Natural killer cell (primary cell): Measurements from ENCODE around the gene CNOT10. TPM values are rescaled to one million over a fixed set of nuclear protein-coding genes. Genes with fewer than 3 reads are reported as not detected.
"Not testable (repeated sequence)": the region's sequence is repeated elsewhere in the genome, so short reads cannot be mapped to it uniquely, and the experiment has no call there.

Source experiments
- ATAC-seq, 3 donors: fragments of 150-1000 bp in 2 of 3; fragments of 200-7000 bp in 1 of 3; cut with Tn5 transposase; 1 replicate in 1 of 3; 2 replicates in 2 of 3; pipeline ENCODE4 v1.10.0; 2021; ENCODE audit warnings: mild to moderate bottlenecking in 2 of 3, moderate library complexity in 2 of 3
- DNase-seq, 2 donors: peaks; one replicate each; pipeline versions ENCODE4 v3.0.0 to v3.0.0-alpha.2; 2013 to 2021; ENCODE audit warnings: mixed read lengths in 1 of 2
- H3K27ac ChIP-seq: one replicate; pipeline ENCODE4 v1.5.1; 2013; ENCODE audit warnings: mild to moderate bottlenecking, low read length
- H3K27me3 ChIP-seq: one replicate; pipeline ENCODE4 v1.6.1; 2013; ENCODE audit warnings: low read length; ENCODE audit not compliant: control insufficient read depth, insufficient read depth
- H3K36me3 ChIP-seq: one replicate; pipeline ENCODE4 v1.6.1; 2013; ENCODE audit warnings: low read length; ENCODE audit not compliant: control insufficient read depth, insufficient read depth
- H3K4me1 ChIP-seq: one replicate; pipeline ENCODE4 v1.6.1; 2013; ENCODE audit warnings: low read length; ENCODE audit not compliant: control insufficient read depth, insufficient read depth
- H3K4me3 ChIP-seq: one replicate; pipeline ENCODE4 v1.5.1; 2013; ENCODE audit warnings: low read length
- H3K9me3 ChIP-seq: one replicate; pipeline ENCODE4 v1.6.1; 2013; ENCODE audit warnings: low read length; ENCODE audit not compliant: control insufficient read depth, insufficient read depth
- H3K27ac Mint-ChIP-seq, 2 donors: one replicate each; pipeline ENCODE4 v1.8.0; 2022; ENCODE audit warnings: mild to moderate bottlenecking in 2 of 2, mixed read lengths in 2 of 2, moderate library complexity in 1 of 2
- H3K27me3 Mint-ChIP-seq, 2 donors: one replicate each; pipeline ENCODE4 v1.8.0; 2022; ENCODE audit warnings: low read depth in 2 of 2, mixed read lengths in 2 of 2
- H3K36me3 Mint-ChIP-seq: one replicate; pipeline ENCODE4 v1.8.0; 2022; ENCODE audit warnings: mixed read lengths
- H3K4me1 Mint-ChIP-seq, 2 donors: one replicate each; pipeline ENCODE4 v1.8.0; 2022; ENCODE audit warnings: mixed read lengths in 2 of 2
- H3K4me3 Mint-ChIP-seq: one replicate; pipeline ENCODE4 v1.8.0; 2022; ENCODE audit warnings: mild to moderate bottlenecking, moderate library complexity, mixed read lengths
- H3K9me3 Mint-ChIP-seq, 2 donors: one replicate each; pipeline ENCODE4 v1.8.0; 2022; ENCODE audit warnings: mixed read lengths in 2 of 2
- WGBS: methylation state at CpG from one replicate; pipeline ENCODE4 v1.1.7; 2013; ENCODE audit warnings: missing lambda C conversion rate; ENCODE audit not compliant: insufficient coverage; 5-methylcytosine and 5-hydroxymethylcytosine counted together
- intact Hi-C: fragments of 100-400 bp; cut with micrococcal nuclease; formaldehyde crosslinking; loops from one replicate; pipeline ENCODE4 v1.14.2; 2022
- total RNA-seq, 4 donors: library from RNA; stranded (reverse); fragments of 120-200 nt in 1 of 4; gene quantifications; one replicate each; pipeline versions ENCODE4 v1.2.3 to v1.2.4, GENCODE V29; 2013 to 2022
- TF ChIP-seq, protein P1 (sequence below): fragments of 200-600 bp; IDR thresholded peaks from one replicate; pipeline ENCODE4 v1.8.0; 2022; ENCODE audit warnings: antibody characterized with exemption

CNOT10 gene
- total RNA-seq, 3 donors from 2014 or later (not counting 1 experiment from before 2014, with no cell fraction given): 47.1 to 54.3 (median 53.8) TPM

DNA sequence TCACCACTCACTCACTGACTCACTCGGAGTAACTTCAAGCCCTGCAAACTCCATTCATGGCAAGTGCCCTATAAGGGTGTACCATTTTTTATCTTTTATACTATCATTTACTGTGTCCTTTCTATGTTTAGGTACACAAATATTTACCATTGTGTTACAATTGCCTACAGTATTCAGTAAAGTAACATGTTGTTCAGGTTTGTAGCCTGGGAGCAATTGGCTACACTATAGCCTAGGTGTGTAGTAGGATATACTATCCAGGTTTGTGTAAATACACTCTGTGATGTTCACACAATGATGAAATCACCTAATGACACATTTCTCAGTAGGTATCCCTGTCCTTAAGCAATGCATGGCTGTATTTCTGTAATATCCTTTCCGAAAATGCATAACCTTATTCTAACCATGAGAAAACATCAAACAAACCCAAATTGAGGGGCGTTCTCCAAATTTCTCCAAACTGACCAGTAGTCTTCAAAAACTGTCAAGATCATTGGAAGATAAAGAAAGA lies 17.9 kb upstream of the CNOT10 start:
- DNase-seq: no peak
- H3K4me1 ChIP-seq: no peaks in the 10 kb centered on the region
- H3K36me3 ChIP-seq: no peaks in the 10 kb centered on the region
- H3K4me1 Mint-ChIP-seq: no peaks in the 10 kb centered on the region
- no peaks in the 10 kb centered on the region for H3K9me3 Mint-ChIP-seq
- no peak overlapping the region for H3K27ac Mint-ChIP-seq
- peaks cover 7% of the 10 kb centered on the region in 2 donors for H3K27me3 Mint-ChIP-seq
- no peaks in the 10 kb centered on the region for H3K27me3 ChIP-seq
- no peak overlapping the region for H3K27ac ChIP-seq
- intact Hi-C loops: loop anchor here (10.0 kb wide), 2 partner anchors 372 to 492 kb away; no protein-coding TSS in a partner anchor
- no peaks in the 10 kb centered on the region for H3K36me3 Mint-ChIP-seq
- no peak overlapping the region for H3K4me3 ChIP-seq
- WGBS: 100% methylated on average over 2 of the region's 3 CpGs
- TF ChIP-seq, protein P1, sequence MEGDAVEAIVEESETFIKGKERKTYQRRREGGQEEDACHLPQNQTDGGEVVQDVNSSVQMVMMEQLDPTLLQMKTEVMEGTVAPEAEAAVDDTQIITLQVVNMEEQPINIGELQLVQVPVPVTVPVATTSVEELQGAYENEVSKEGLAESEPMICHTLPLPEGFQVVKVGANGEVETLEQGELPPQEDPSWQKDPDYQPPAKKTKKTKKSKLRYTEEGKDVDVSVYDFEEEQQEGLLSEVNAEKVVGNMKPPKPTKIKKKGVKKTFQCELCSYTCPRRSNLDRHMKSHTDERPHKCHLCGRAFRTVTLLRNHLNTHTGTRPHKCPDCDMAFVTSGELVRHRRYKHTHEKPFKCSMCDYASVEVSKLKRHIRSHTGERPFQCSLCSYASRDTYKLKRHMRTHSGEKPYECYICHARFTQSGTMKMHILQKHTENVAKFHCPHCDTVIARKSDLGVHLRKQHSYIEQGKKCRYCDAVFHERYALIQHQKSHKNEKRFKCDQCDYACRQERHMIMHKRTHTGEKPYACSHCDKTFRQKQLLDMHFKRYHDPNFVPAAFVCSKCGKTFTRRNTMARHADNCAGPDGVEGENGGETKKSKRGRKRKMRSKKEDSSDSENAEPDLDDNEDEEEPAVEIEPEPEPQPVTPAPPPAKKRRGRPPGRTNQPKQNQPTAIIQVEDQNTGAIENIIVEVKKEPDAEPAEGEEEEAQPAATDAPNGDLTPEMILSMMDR: no peak
- no peak for ATAC-seq
- H3K4me3 Mint-ChIP-seq: no peak overlapping the region
- no peaks in the 10 kb centered on the region for H3K9me3 ChIP-seq

DNA sequence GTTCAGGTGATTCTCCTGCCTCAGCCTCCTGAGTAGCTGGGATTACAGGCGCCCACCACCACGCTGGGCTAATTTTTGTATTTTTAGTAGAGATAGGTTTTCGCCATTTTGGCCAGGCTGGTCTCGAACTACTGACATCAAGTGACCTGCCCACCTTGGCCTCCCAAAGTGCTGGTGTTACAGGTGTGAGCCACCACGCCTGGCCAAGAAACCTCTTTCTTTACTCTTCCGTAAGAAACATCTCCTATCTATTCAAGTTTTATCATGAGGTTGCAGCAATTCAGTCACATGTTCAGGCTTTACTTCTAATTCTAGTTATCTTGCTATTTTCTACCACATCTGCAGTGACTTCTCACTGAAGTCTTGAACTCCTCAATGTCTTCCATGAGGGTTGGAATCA lies 15.8 kb upstream of the CNOT10 start:
- H3K4me1 Mint-ChIP-seq, ATAC-seq, H3K9me3 ChIP-seq, H3K4me3 Mint-ChIP-seq, H3K27ac Mint-ChIP-seq, DNase-seq, H3K4me1 ChIP-seq, H3K36me3 Mint-ChIP-seq, H3K9me3 Mint-ChIP-seq, H3K27me3 ChIP-seq, H3K4me3 ChIP-seq, H3K27ac ChIP-seq, H3K36me3 ChIP-seq: not testable (repeated sequence)
- intact Hi-C loops: loop anchor here (10.0 kb wide), 2 partner anchors 374 to 494 kb away; no protein-coding TSS in a partner anchor
- H3K27me3 Mint-ChIP-seq: peaks cover 7 to 10% of the 10 kb centered on the region in 2 donors
- 89% methylated on average over 4 of the region's 6 CpGs for WGBS

DNA sequence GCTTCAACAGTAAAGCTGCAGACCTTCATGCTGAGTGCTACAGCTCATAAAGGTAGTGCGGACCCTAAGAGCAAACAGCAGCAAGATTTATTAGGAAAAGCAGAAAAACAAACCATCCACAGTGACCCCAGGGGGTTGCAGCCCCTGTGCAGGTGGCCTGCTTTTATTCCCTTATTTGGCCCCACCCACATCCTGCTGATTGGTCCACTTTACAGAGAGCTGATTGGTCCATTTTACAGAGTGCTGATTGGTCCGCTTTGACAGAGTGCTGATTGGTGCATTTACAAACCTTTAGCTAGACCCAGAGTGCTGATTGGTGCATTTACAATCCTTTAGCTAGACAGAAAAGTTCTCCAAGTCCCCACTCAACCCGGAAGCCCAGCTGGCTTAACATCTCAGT lies 11.3 kb upstream of the CNOT10 start:
- not testable (repeated sequence) for ATAC-seq

DNA sequence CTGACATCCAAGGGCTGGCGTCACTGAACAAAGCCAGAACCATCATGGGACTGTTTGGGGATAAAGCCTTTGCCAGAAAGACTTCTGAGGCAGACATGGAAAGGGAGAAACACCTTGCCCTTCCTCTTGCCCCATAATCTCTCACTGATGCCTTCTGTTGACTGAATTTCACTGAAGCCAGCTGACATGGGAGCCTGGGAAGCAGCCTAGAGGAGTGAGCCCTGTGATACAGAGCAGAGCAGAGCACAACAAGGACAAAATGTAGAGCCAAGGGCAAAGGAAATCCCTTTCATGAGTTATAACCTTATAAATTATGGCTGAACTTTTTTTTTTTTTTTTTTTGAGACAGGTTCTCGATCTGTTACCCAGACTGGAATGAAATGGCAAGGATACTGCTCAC lies 9.8 kb upstream of the CNOT10 start:
- Histone ChIP-seq H3K9me3 (no peaks in the 10 kb centered on the region), H3K36me3 (no peaks in the 10 kb centered on the region), H3K4me1 (no peaks in the 10 kb centered on the region), H3K27me3 (no peaks in the 10 kb centered on the region), H3K4me3 (no peak overlapping the region), H3K27ac (no peak overlapping the region)
- TF ChIP-seq, protein P1: no peak
- WGBS: 67% methylated on average over 1 of the region's 2 CpGs
- Mint-ChIP-seq H3K9me3 (no peaks in the 10 kb centered on the region), H3K4me1 (no peaks in the 10 kb centered on the region), H3K27ac (no peak overlapping the region), H3K36me3 (no peaks in the 10 kb centered on the region), H3K4me3 (no peak overlapping the region), H3K27me3 (peaks cover 8% of the 10 kb centered on the region in 2 donors)
- no peak for ATAC-seq
- DNase-seq: no peak
- intact Hi-C loops: no loop called here

More for the DNA sequence above, 11.3 kb upstream of the CNOT10 start:
- H3K9me3 ChIP-seq, H3K4me1 Mint-ChIP-seq, H3K36me3 ChIP-seq, H3K4me3 ChIP-seq, H3K27ac Mint-ChIP-seq, H3K4me1 ChIP-seq, H3K4me3 Mint-ChIP-seq, H3K36me3 Mint-ChIP-seq, intact Hi-C loops, H3K27ac ChIP-seq, H3K9me3 Mint-ChIP-seq, DNase-seq, H3K27me3 ChIP-seq: not testable (repeated sequence)
- WGBS: 100% methylated on average over 3 of the region's 3 CpGs
- peaks cover 7 to 11% of the 10 kb centered on the region in 2 donors for H3K27me3 Mint-ChIP-seq
